GM12878 (cell line): Measurements from ENCODE around the gene CHDH. TPM values are rescaled to one million over a fixed set of nuclear protein-coding genes. Genes with fewer than 3 reads are reported as not detected.

ENCODE experiments used
- CBFB ChIP-seq: IDR thresholded peaks from 2 replicates; pipeline ENCODE4 v1.6.1; 2016; ENCODE audit warnings: antibody characterized with exemption, low read depth
- CHD1 ChIP-seq: IDR thresholded peaks from 2 replicates; pipeline ENCODE4 v1.6.1; 2012; ENCODE audit warnings: low read depth, low read length, improper control_type of control experiment
- CREB1 ChIP-seq: IDR thresholded peaks from 2 replicates; pipeline ENCODE4 v1.6.1; 2012; ENCODE audit warnings: low read depth, mild to moderate bottlenecking, inconsistent platforms
- GABPA ChIP-seq: IDR thresholded peaks from 2 replicates; pipeline ENCODE4 v1.6.1; 2014; ENCODE audit warnings: antibody characterized with exemption, low read depth, mild to moderate bottlenecking, inconsistent platforms
- HDGF ChIP-seq: fragments of 450-650 bp; IDR thresholded peaks from 2 replicates; pipeline ENCODE4 v1.6.1; 2016; ENCODE audit warnings: antibody characterized with exemption
- LARP7 ChIP-seq: fragments of 450-650 bp; IDR thresholded peaks from 2 replicates; pipeline ENCODE4 v1.6.1; 2017; ENCODE audit warnings: mild to moderate bottlenecking
- NKRF ChIP-seq: fragments of 450-650 bp; conservative IDR thresholded peaks from 2 replicates; pipeline ENCODE4 v1.6.1; 2017; ENCODE audit warnings: mild to moderate bottlenecking, moderate library complexity
- PML ChIP-seq: IDR thresholded peaks from 2 replicates; pipeline ENCODE4 v1.6.1; 2012; ENCODE audit warnings: low read length, inconsistent platforms
- POLR2AphosphoS2 ChIP-seq: IDR thresholded peaks from 2 replicates; pipeline ENCODE4 v1.6.1; 2011; ENCODE audit warnings: low read depth, mild to moderate bottlenecking, low read length, improper control_type of control experiment, moderate library complexity
- SMC3 ChIP-seq: IDR thresholded peaks from 2 replicates; pipeline ENCODE4 v1.6.1; 2011; ENCODE audit warnings: low read length, improper control_type of control experiment, borderline replicate concordance
- TCF3 ChIP-seq: IDR thresholded peaks from 2 replicates; pipeline ENCODE4 v1.6.1; 2012; ENCODE audit warnings: low read depth, mild to moderate bottlenecking, low read length, borderline replicate concordance; ENCODE audit not compliant: insufficient read depth
- polyA plus RNA-seq, 11 experiments: library from polyadenylated mRNA; depleted of rRNA in 4 of 11; unstranded in 6 of 11; stranded (reverse) in 5 of 11; fragments of >200 nt; fragmentation: Nextera tagmentation in 4 of 11; fragmentation: Illumina TruSeq in 1 of 11; extraction: Ambion mirVana in 4 of 11; extraction: Trizol in 1 of 11; gene quantifications; 1 replicate in 1 of 11; 2 replicates in 10 of 11; pipeline versions ENCODE4 v1.2.1 to v1.2.3, GENCODE V29; 2011 to 2016; ENCODE audit warnings: inconsistent platforms in 2 of 11, missing spikeins in 2 of 11, low read depth in 1 of 11
- total RNA-seq, 4 experiments: library from RNA; depleted of rRNA in 3 of 4; stranded (reverse); fragments of >200 nt in 3 of 4; fragmentation: Illumina TruSeq in 1 of 4; extraction: Trizol in 1 of 4; gene quantifications; 2 replicates each; pipeline versions ENCODE4 v1.2.1 to v1.2.3, GENCODE V29; 2013 to 2021
- TF ChIP-seq, protein P1 (sequence below): fragments of 450-650 bp; IDR thresholded peaks from 2 replicates; pipeline ENCODE4 v1.6.1; 2016; ENCODE audit warnings: mild to moderate bottlenecking, moderate library complexity, borderline replicate concordance
- TF ChIP-seq, protein P2 (sequence below): fragments of 150-350 bp; IDR thresholded peaks from 2 replicates; pipeline ENCODE4 v1.6.1; 2014; ENCODE audit warnings: mild to moderate bottlenecking, low read depth, low read length

The CHDH gene
- total and polyA plus RNA-seq, 10 of the 15 experiments (the other 5 are each of a cell fraction or from before 2014, with no cell fraction given): 0.95 to 8.3 (median 2.9) TPM

GRCh38 chr3:53885239-53885638 lies 39.0 kb upstream of the CHDH start (continued):
- TF ChIP-seq, protein P1, sequence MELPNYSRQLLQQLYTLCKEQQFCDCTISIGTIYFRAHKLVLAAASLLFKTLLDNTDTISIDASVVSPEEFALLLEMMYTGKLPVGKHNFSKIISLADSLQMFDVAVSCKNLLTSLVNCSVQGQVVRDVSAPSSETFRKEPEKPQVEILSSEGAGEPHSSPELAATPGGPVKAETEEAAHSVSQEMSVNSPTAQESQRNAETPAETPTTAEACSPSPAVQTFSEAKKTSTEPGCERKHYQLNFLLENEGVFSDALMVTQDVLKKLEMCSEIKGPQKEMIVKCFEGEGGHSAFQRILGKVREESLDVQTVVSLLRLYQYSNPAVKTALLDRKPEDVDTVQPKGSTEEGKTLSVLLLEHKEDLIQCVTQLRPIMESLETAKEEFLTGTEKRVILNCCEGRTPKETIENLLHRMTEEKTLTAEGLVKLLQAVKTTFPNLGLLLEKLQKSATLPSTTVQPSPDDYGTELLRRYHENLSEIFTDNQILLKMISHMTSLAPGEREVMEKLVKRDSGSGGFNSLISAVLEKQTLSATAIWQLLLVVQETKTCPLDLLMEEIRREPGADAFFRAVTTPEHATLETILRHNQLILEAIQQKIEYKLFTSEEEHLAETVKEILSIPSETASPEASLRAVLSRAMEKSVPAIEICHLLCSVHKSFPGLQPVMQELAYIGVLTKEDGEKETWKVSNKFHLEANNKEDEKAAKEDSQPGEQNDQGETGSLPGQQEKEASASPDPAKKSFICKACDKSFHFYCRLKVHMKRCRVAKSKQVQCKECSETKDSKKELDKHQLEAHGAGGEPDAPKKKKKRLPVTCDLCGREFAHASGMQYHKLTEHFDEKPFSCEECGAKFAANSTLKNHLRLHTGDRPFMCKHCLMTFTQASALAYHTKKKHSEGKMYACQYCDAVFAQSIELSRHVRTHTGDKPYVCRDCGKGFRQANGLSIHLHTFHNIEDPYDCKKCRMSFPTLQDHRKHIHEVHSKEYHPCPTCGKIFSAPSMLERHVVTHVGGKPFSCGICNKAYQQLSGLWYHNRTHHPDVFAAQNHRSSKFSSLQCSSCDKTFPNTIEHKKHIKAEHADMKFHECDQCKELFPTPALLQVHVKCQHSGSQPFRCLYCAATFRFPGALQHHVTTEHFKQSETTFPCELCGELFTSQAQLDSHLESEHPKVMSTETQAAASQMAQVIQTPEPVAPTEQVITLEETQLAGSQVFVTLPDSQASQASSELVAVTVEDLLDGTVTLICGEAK: no peak
- TF ChIP-seq HDGF (no peak), SMC3 (no peak), PML (no peak), NKRF (no peak), LARP7 (no peak), CHD1 (no peak), TCF3 (no peak), CREB1 (no peak), GABPA (0 out of 2 replicates have a peak, but pooled peaks have one; percentile 14), POLR2AphosphoS2 (no peak), CBFB (no peak)
- TF ChIP-seq, protein P2, sequence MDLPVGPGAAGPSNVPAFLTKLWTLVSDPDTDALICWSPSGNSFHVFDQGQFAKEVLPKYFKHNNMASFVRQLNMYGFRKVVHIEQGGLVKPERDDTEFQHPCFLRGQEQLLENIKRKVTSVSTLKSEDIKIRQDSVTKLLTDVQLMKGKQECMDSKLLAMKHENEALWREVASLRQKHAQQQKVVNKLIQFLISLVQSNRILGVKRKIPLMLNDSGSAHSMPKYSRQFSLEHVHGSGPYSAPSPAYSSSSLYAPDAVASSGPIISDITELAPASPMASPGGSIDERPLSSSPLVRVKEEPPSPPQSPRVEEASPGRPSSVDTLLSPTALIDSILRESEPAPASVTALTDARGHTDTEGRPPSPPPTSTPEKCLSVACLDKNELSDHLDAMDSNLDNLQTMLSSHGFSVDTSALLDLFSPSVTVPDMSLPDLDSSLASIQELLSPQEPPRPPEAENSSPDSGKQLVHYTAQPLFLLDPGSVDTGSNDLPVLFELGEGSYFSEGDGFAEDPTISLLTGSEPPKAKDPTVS: no peak
